Right ventricle myocardium inferior (tissue), 1 donor: Measurements from ENCODE around the gene DCST2. TPM values are rescaled to one million over a fixed set of nuclear protein-coding genes. Genes with fewer than 3 reads are reported as not detected.
A peak's percentile ranks its signal among the peaks of the same experiment; 100 is the strongest.

ENCODE experiments used
- ATAC-seq: fragments of 200-7000 bp; cut with Tn5 transposase; one replicate; pipeline ENCODE4 v1.9.1; 2020; ENCODE audit warnings: mild to moderate bottlenecking, moderate library complexity
- DNase-seq: peaks from one replicate; pipeline ENCODE4 v3.0.0; 2021; ENCODE audit errors: missing footprints
- intact Hi-C: fragments of 100-400 bp; cut with DNase I; formaldehyde crosslinking; loops from one replicate; pipeline ENCODE4 v1.11.0; 2022
- microRNA-seq: library from miRNA; unstranded; fragments of <30 nt; microRNA quantifications from one replicate; pipeline ENCODE4 v1.2.0, GENCODE V29; 2020
- total RNA-seq: library from RNA; stranded (reverse); fragmentation: NEBNext Ultra II Directional; extraction: Animal tissue kit (Norgen Biotek cat#: 25700); gene quantifications from one replicate; pipeline ENCODE4 v1.2.1, GENCODE V29; 2021
- donor health status: DM: no; HTN: yes; CAD: no; lungs with severe emphysema.

DCST2 gene
- total RNA-seq, 1 donor from 2014 or later = 0.35 TPM

- DNase-seq (peak; percentile 95), ATAC-seq (peak; percentile 68)
- intact Hi-C loops = loop anchor here (2.0 to 5.0 kb wide), 2 partner anchors 26 to 42 kb away; no protein-coding TSS in a partner anchor
Observed at GRCh38 chr1:154974808-154975408, 58.7 kb downstream of the DCST2 start.

- ATAC-seq = peak; percentile 89
- intact Hi-C loops = loop anchor here (2.0 to 5.0 kb wide), 2 partner anchors 27 to 43 kb away; no protein-coding TSS in a partner anchor
- peak; percentile 98 for DNase-seq
Observed at GRCh38 chr1:154974102-154974807, 59.3 kb downstream of the DCST2 start, which contains the start of gene CKS1B. Gene CKS1B (plus strand): TSS chr1:154974681. CDS start chr1:154974746, 65 bp downstream.

- ATAC-seq (peak; percentile 47), DNase-seq (peak; percentile 97)
- intact Hi-C loops = loop anchor here (2.0 to 5.0 kb wide), 2 partner anchors 27 to 44 kb away; no protein-coding TSS in a partner anchor
Observed at GRCh38 chr1:154973344-154974101, 60.1 kb downstream of the DCST2 start.

- DNase-seq (no peak), ATAC-seq (no peak)
- intact Hi-C loops = loop anchor here (5.0 kb wide), 1 partner anchor 45 kb away; no protein-coding TSS in a partner anchor
Observed at GRCh38 chr1:154972517-154973343, 60.9 kb downstream of the DCST2 start.

GRCh38 chr1:154972213-154972516, 61.4 kb downstream of the DCST2 start:
- DNase-seq = no peak
- ATAC-seq = no peak
- intact Hi-C loops = loop anchor here (5.0 kb wide), 1 partner anchor 45 kb away; no protein-coding TSS in a partner anchor

- intact Hi-C loops = loop anchor here (2.0 to 5.0 kb wide), 3 partner anchors 35 to 79 kb away; partner anchors contain the start of genes ADAM15 and PMVK
- DNase-seq (no peak), ATAC-seq (no peak)
Observed at GRCh38 chr1:154971341-154971998, 62.1 kb downstream of the DCST2 start.

- intact Hi-C loops = loop anchor here (2.0 to 5.0 kb wide), 3 partner anchors 34 to 80 kb away; partner anchors contain the start of genes ADAM15 and PMVK
- peak; percentile 71 for ATAC-seq
Observed at GRCh38 chr1:154970631-154971340, 62.8 kb downstream of the DCST2 start, which contains the start of gene SHC1. Gene SHC1 (minus strand): TSS chr1:154970747. CDS start chr1:154970526, 221 bp downstream.

GRCh38 chr1:154969860-154970452, 63.6 kb downstream of the DCST2 start:
- intact Hi-C loops = loop anchor here (2.0 to 5.0 kb wide), 3 partner anchors 33 to 81 kb away; partner anchors contain the start of genes ADAM15 and PMVK
- ATAC-seq = no peak
- no peak for DNase-seq

More at GRCh38 chr1:154970631-154971340, 62.8 kb downstream of the DCST2 start, which contains the start of gene SHC1:
- DNase-seq = peak; percentile 95

GRCh38 chr1:154969246-154969645, 64.3 kb downstream of the DCST2 start:
- intact Hi-C loops = no loop called here
- ATAC-seq = no peak
- no peak for DNase-seq

GRCh38 chr1:154968731-154969130, 64.8 kb downstream of the DCST2 start:
- ATAC-seq (no peak), DNase-seq (no peak)
- intact Hi-C loops = no loop called here

Small RNA genes within 50 kb of the gene (microRNA-seq; reads per million reads assigned to microRNA genes)
- not detected for gene MIR4258

Other genes starting within 250 kb of the DCST2 start
- 3.4 TPM for gene KCNN3, start 163.5 kb downstream of the DCST2 start, total RNA-seq
- 71.1 TPM for gene PMVK, start 97.1 kb downstream of the DCST2 start, total RNA-seq
- 55.9 TPM for gene PBXIP1, start 77.7 kb downstream of the DCST2 start, total RNA-seq
- gene PYGO2, start 72.0 kb downstream of the DCST2 start, total RNA-seq = 16.0 TPM
- 60.4 TPM for gene SHC1, start 63.0 kb downstream of the DCST2 start, total RNA-seq
- gene CKS1B, start 59.1 kb downstream of the DCST2 start, total RNA-seq = 22.2 TPM
- gene FLAD1, start 50.4 kb downstream of the DCST2 start, total RNA-seq = 30.8 TPM
- gene LENEP, start 40.2 kb downstream of the DCST2 start, total RNA-seq = not detected
- 53.3 TPM for gene ZBTB7B, start 31.0 kb downstream of the DCST2 start, total RNA-seq
- not detected for gene DCST1, start within 50 bp of the DCST2 start, total RNA-seq
- 101 TPM for gene ADAM15, start 17.5 kb upstream of the DCST2 start, total RNA-seq
- 2.1 TPM for gene EFNA4, start 30.0 kb upstream of the DCST2 start, total RNA-seq
- gene EFNA3, start 45.1 kb upstream of the DCST2 start, total RNA-seq = 1.1 TPM
- gene EFNA1, start 94.1 kb upstream of the DCST2 start, total RNA-seq = 43.9 TPM
- 9.3 TPM for gene SLC50A1, start 102.1 kb upstream of the DCST2 start, total RNA-seq
- 55.7 TPM for gene DPM3, start 106.8 kb upstream of the DCST2 start, total RNA-seq
- 118 TPM for gene KRTCAP2, start 139.5 kb upstream of the DCST2 start, total RNA-seq
- 0.16 TPM for gene TRIM46, start 140.1 kb upstream of the DCST2 start, total RNA-seq
- 5.7 TPM for gene THBS3, start 174.1 kb upstream of the DCST2 start, total RNA-seq
- gene MTX1, start 174.9 kb upstream of the DCST2 start, total RNA-seq = 16.5 TPM
- gene ENTREP3, start 221.7 kb upstream of the DCST2 start, total RNA-seq = 14.5 TPM
- gene SCAMP3, start 228.6 kb upstream of the DCST2 start, total RNA-seq = 55.4 TPM
- gene CLK2, start 239.7 kb upstream of the DCST2 start, total RNA-seq = 20.9 TPM
- 1.8 TPM for gene HCN3, start 243.7 kb upstream of the DCST2 start, total RNA-seq